ENCODE data around the gene GULP1. TPM values are rescaled to one million over a fixed set of nuclear protein-coding genes. Genes with fewer than 3 reads are reported as not detected.

Gene GULP1
- polyA plus RNA-seq, 12 donors, result 18.2 to 31.0 (median 22.6) TPM; not detected in 1

- DNase-seq, result no peak
These were observed 181.6 kb downstream of the GULP1 start for GRCh38 chr2:188473306-188473705.

- DNase-seq, result no peak
These were observed 182.6 kb downstream of the GULP1 start for GRCh38 chr2:188474316-188474715.

GRCh38 chr2:188475945-188476344 lies 184.3 kb downstream of the GULP1 start:
- DNase-seq, result no peak

- no peak for DNase-seq
These were observed 186.0 kb downstream of the GULP1 start for GRCh38 chr2:188477564-188478103.

GRCh38 chr2:188478724-188479123 lies 187.1 kb downstream of the GULP1 start:
- no peak for DNase-seq

- no peak for DNase-seq
These were observed 189.8 kb downstream of the GULP1 start for GRCh38 chr2:188481474-188481873.

- no peak for DNase-seq
These were observed 193.8 kb downstream of the GULP1 start for GRCh38 chr2:188485496-188485895.

- DNase-seq, result no peak
These were observed 201.1 kb downstream of the GULP1 start for GRCh38 chr2:188492751-188493150.

- DNase-seq, result no peak
These were observed 203.2 kb downstream of the GULP1 start for GRCh38 chr2:188494906-188495305.

GRCh38 chr2:188495969-188496431 lies 204.3 kb downstream of the GULP1 start:
- no peak for DNase-seq

GRCh38 chr2:188497726-188498125 lies 206.1 kb downstream of the GULP1 start:
- no peak for DNase-seq

GRCh38 chr2:188503975-188504374 lies 212.3 kb downstream of the GULP1 start:
- no peak for DNase-seq

- DNase-seq, result no peak
These were observed 215.2 kb downstream of the GULP1 start for GRCh38 chr2:188506843-188507242.

GRCh38 chr2:188511346-188511745 lies 219.7 kb downstream of the GULP1 start:
- no peak for DNase-seq

GRCh38 chr2:188512456-188512855 lies 220.8 kb downstream of the GULP1 start:
- DNase-seq, result peak; percentile 63

- DNase-seq, result no peak
These were observed 224.2 kb downstream of the GULP1 start for GRCh38 chr2:188515918-188516317.

- DNase-seq, result no peak
These were observed 226.0 kb downstream of the GULP1 start for GRCh38 chr2:188517549-188518215.

- no peak for DNase-seq
These were observed 226.7 kb downstream of the GULP1 start for GRCh38 chr2:188518381-188518780.

GRCh38 chr2:188519136-188519535 lies 227.5 kb downstream of the GULP1 start:
- DNase-seq, result no peak

GRCh38 chr2:188522517-188522916 lies 230.8 kb downstream of the GULP1 start:
- no peak for DNase-seq

GRCh38 chr2:188523919-188524318 lies 232.2 kb downstream of the GULP1 start:
- DNase-seq, result no peak

GRCh38 chr2:188524519-188525113 lies 232.9 kb downstream of the GULP1 start:
- peak; percentile 69 for DNase-seq

GRCh38 chr2:188526701-188527100 lies 235.0 kb downstream of the GULP1 start:
- no peak for DNase-seq
